Endothelial cell of umbilical vein (primary cell): ENCODE measurements around the gene SMIM21.

ENCODE experiments used
- CTCF ChIP-seq, 2 donors: IDR thresholded peaks; 1 replicate in 1 of 2; 2 replicates in 1 of 2; pipeline ENCODE4 v1.5.1; 2011; ENCODE audit warnings: low read length in 2 of 2, mild to moderate bottlenecking in 2 of 2, moderate library complexity in 2 of 2, control low read depth in 1 of 2, inconsistent platforms in 1 of 2, low read depth in 1 of 2; ENCODE audit not compliant: insufficient read depth in 1 of 2; ENCODE audit errors: extremely low read depth in 1 of 2
- EZH2 ChIP-seq: IDR thresholded peaks from 2 replicates; pipeline ENCODE4 v1.6.1; 2012; ENCODE audit warnings: borderline replicate concordance, low read depth, mild to moderate bottlenecking, moderate library complexity, low read length, inconsistent platforms; ENCODE audit not compliant: severe bottlenecking
- MAX ChIP-seq: IDR thresholded peaks from 2 replicates; pipeline ENCODE4 v1.6.1; 2011; ENCODE audit not compliant: insufficient read depth, insufficient read length
- POLR2AphosphoS5 ChIP-seq: IDR thresholded peaks from 2 replicates; pipeline ENCODE4 v1.6.1; 2012; ENCODE audit warnings: low read depth, mild to moderate bottlenecking, control low read depth, low read length, moderate library complexity; ENCODE audit not compliant: insufficient read depth

- TF ChIP-seq CTCF (IDR thresholded peaks at IDR 0.05; ENCODE audit: extremely low read depth in 1 of 2, insufficient read depth in 1 of 2, low read depth in 1 of 2, low read length in 2 of 2) (no peak), MAX (no peak), POLR2AphosphoS5 (no peak), EZH2 (no peak)
These were observed 40.3 kb upstream of the SMIM21 start for GRCh38 chr18:75467851-75468250.
